Activated CD4-positive, alpha-beta T cell treated with anti-CD3 and anti-CD28 coated beads, Interleukin-2, amount 10 ng/mL, durations not matched to agents 24 days and 14 days (primary cell): ENCODE measurements around the gene VPS33B. TPM values are rescaled to one million over a fixed set of nuclear protein-coding genes. Genes with fewer than 3 reads are reported as not detected.
"Not testable (repeated sequence)": the region's sequence is repeated elsewhere in the genome, so short reads cannot be mapped to it uniquely, and the experiment has no call there.

ENCODE experiments used
- DNase-seq: peaks from one replicate; pipeline ENCODE4 v3.0.0; 2022
- H3K27ac Mint-ChIP-seq: one replicate; pipeline ENCODE4 v1.8.0; 2022; ENCODE audit warnings: mild to moderate bottlenecking, mixed read lengths
- H3K27me3 Mint-ChIP-seq: one replicate; pipeline ENCODE4 v1.8.0; 2022; ENCODE audit warnings: mixed read lengths
- H3K36me3 Mint-ChIP-seq: one replicate; pipeline ENCODE4 v1.8.0; 2022; ENCODE audit warnings: low read depth, mild to moderate bottlenecking, mixed read lengths
- H3K4me1 Mint-ChIP-seq: one replicate; pipeline ENCODE4 v1.8.0; 2021; ENCODE audit warnings: mixed read lengths
- H3K4me3 Mint-ChIP-seq: one replicate; pipeline ENCODE4 v1.8.0; 2022; ENCODE audit warnings: mild to moderate bottlenecking, moderate library complexity, mixed read lengths
- H3K9me3 Mint-ChIP-seq: one replicate; pipeline ENCODE4 v1.8.0; 2021; ENCODE audit warnings: mixed read lengths
- intact Hi-C: fragments of 100-400 bp; cut with micrococcal nuclease; formaldehyde crosslinking; loops from one replicate; pipeline ENCODE4 v1.15.1; 2023
- total RNA-seq: library from RNA; stranded (reverse); gene quantifications from 2 replicates; pipeline ENCODE4 v1.2.3, GENCODE V29; 2022

The VPS33B gene
- total RNA-seq, 1 donor from 2014 or later = 19.5 TPM

GRCh38 chr15:91047545-91048199, 25.3 kb upstream of the VPS33B start:
- intact Hi-C loops = no loop called here
- Mint-ChIP-seq H3K4me1 (peaks cover 24% of the 10 kb centered on the region), H3K36me3 (no peaks in the 10 kb centered on the region), H3K4me3 (peak overlapping the region; percentile 20), H3K9me3 (no peaks in the 10 kb centered on the region), H3K27ac (no peak overlapping the region), H3K27me3 (peaks cover 23% of the 10 kb centered on the region)
- no peak for DNase-seq

- H3K27ac Mint-ChIP-seq, H3K9me3 Mint-ChIP-seq, H3K36me3 Mint-ChIP-seq, intact Hi-C loops, H3K4me3 Mint-ChIP-seq, DNase-seq: not testable (repeated sequence)
- Mint-ChIP-seq H3K4me1 (peaks cover 24% of the 10 kb centered on the region), H3K27me3 (peaks cover 14% of the 10 kb centered on the region)
These were observed 23.7 kb upstream of the VPS33B start for GRCh38 chr15:91046056-91046455.

GRCh38 chr15:91045065-91045464, 22.7 kb upstream of the VPS33B start:
- H3K9me3 Mint-ChIP-seq = no peaks in the 10 kb centered on the region
- peaks cover 12% of the 10 kb centered on the region for H3K27me3 Mint-ChIP-seq
- intact Hi-C loops = no loop called here
- H3K4me1 Mint-ChIP-seq = peaks cover 24% of the 10 kb centered on the region
- DNase-seq = no peak
- no peak overlapping the region for H3K4me3 Mint-ChIP-seq
- no peaks in the 10 kb centered on the region for H3K36me3 Mint-ChIP-seq
- no peak overlapping the region for H3K27ac Mint-ChIP-seq

GRCh38 chr15:91043202-91043874, 20.9 kb upstream of the VPS33B start:
- H3K27me3 Mint-ChIP-seq = peaks cover 5% of the 10 kb centered on the region
- no peak overlapping the region for H3K27ac Mint-ChIP-seq
- intact Hi-C loops = no loop called here
- H3K9me3 Mint-ChIP-seq = no peaks in the 10 kb centered on the region
- H3K4me3 Mint-ChIP-seq = no peak overlapping the region
- DNase-seq = no peak
- peaks cover 16% of the 10 kb centered on the region for H3K4me1 Mint-ChIP-seq
- H3K36me3 Mint-ChIP-seq = no peaks in the 10 kb centered on the region

GRCh38 chr15:91040856-91041255, 18.5 kb upstream of the VPS33B start:
- H3K4me1 Mint-ChIP-seq = peaks cover 6% of the 10 kb centered on the region
- DNase-seq = no peak
- no peaks in the 10 kb centered on the region for H3K36me3 Mint-ChIP-seq
- H3K4me3 Mint-ChIP-seq = no peak overlapping the region
- H3K27me3 Mint-ChIP-seq = peaks cover 18% of the 10 kb centered on the region
- intact Hi-C loops = no loop called here
- H3K9me3 Mint-ChIP-seq = no peaks in the 10 kb centered on the region
- H3K27ac Mint-ChIP-seq = no peak overlapping the region

GRCh38 chr15:91039996-91040395, 17.6 kb upstream of the VPS33B start:
- intact Hi-C loops = no loop called here
- Mint-ChIP-seq H3K4me1 (peaks cover 2% of the 10 kb centered on the region), H3K36me3 (no peaks in the 10 kb centered on the region), H3K4me3 (no peak overlapping the region), H3K27ac (no peak overlapping the region), H3K9me3 (no peaks in the 10 kb centered on the region), H3K27me3 (peaks cover 18% of the 10 kb centered on the region)
- no peak for DNase-seq

GRCh38 chr15:91032919-91033803, 10.8 kb upstream of the VPS33B start:
- Mint-ChIP-seq H3K4me1 (peaks cover 10% of the 10 kb centered on the region), H3K27me3 (peaks cover 14% of the 10 kb centered on the region), H3K9me3 (no peaks in the 10 kb centered on the region), H3K27ac (no peak overlapping the region), H3K36me3 (no peaks in the 10 kb centered on the region), H3K4me3 (no peak overlapping the region)
- peak; percentile 90 for DNase-seq
- intact Hi-C loops = no loop called here

- H3K4me1 Mint-ChIP-seq = peaks cover 10% of the 10 kb centered on the region
- no peaks in the 10 kb centered on the region for H3K36me3 Mint-ChIP-seq
- peaks cover 9% of the 10 kb centered on the region for H3K27me3 Mint-ChIP-seq
- intact Hi-C loops = no loop called here
- no peaks in the 10 kb centered on the region for H3K9me3 Mint-ChIP-seq
- no peak for DNase-seq
- H3K4me3 Mint-ChIP-seq = no peak overlapping the region
- H3K27ac Mint-ChIP-seq = no peak overlapping the region
These were observed 9.4 kb upstream of the VPS33B start for GRCh38 chr15:91031796-91032195.

- intact Hi-C loops = no loop called here
- H3K27me3 Mint-ChIP-seq = no peaks in the 10 kb centered on the region
- H3K9me3 Mint-ChIP-seq = no peaks in the 10 kb centered on the region
- H3K4me1 Mint-ChIP-seq = peaks cover 11% of the 10 kb centered on the region
- H3K36me3 Mint-ChIP-seq = no peaks in the 10 kb centered on the region
- H3K4me3 Mint-ChIP-seq = no peak overlapping the region
- no peak for DNase-seq
- no peak overlapping the region for H3K27ac Mint-ChIP-seq
These were observed 5.3 kb upstream of the VPS33B start for GRCh38 chr15:91027677-91028076.

GRCh38 chr15:91023720-91024119, 1.3 kb upstream of the VPS33B start:
- DNase-seq = no peak
- H3K4me3 Mint-ChIP-seq = no peak overlapping the region
- H3K27me3 Mint-ChIP-seq = no peaks in the 10 kb centered on the region
- no peak overlapping the region for H3K27ac Mint-ChIP-seq
- H3K4me1 Mint-ChIP-seq = peaks cover 24% of the 10 kb centered on the region
- no peaks in the 10 kb centered on the region for H3K9me3 Mint-ChIP-seq
- intact Hi-C loops = no loop called here
- peaks cover 1% of the 10 kb centered on the region for H3K36me3 Mint-ChIP-seq

- H3K36me3 Mint-ChIP-seq = peaks cover 6% of the 10 kb centered on the region
- intact Hi-C loops = loop anchor here (1.0 kb wide), 2 partner anchors 28 to 68 kb away; partner anchors contain the start of genes PRC1 and RCCD1
- H3K27ac Mint-ChIP-seq = peak overlapping the region; percentile 77
- H3K4me1 Mint-ChIP-seq = peaks cover 31% of the 10 kb centered on the region
- no peaks in the 10 kb centered on the region for H3K27me3 Mint-ChIP-seq
- H3K9me3 Mint-ChIP-seq = no peaks in the 10 kb centered on the region
- DNase-seq = no peak
- H3K4me3 Mint-ChIP-seq = peak overlapping the region; percentile 88
These were observed 387 bp upstream of the VPS33B start for GRCh38 chr15:91022832-91023129.

- no peak for DNase-seq
- H3K27ac Mint-ChIP-seq = peak overlapping the region; percentile 77
- H3K27me3 Mint-ChIP-seq = no peaks in the 10 kb centered on the region
- H3K4me1 Mint-ChIP-seq = peaks cover 36% of the 10 kb centered on the region
- peak overlapping the region; percentile 88 for H3K4me3 Mint-ChIP-seq
- peaks cover 11% of the 10 kb centered on the region for H3K36me3 Mint-ChIP-seq
- intact Hi-C loops = loop anchor here (1.0 kb wide), 2 partner anchors 27 to 67 kb away; partner anchors contain the start of genes PRC1 and RCCD1
- H3K9me3 Mint-ChIP-seq = no peaks in the 10 kb centered on the region
These were observed 799 bp downstream of the VPS33B start for GRCh38 chr15:91021516-91022074.

- no peak overlapping the region for H3K4me3 Mint-ChIP-seq
- peak overlapping the region; percentile 56 for H3K27ac Mint-ChIP-seq
- DNase-seq = no peak
- intact Hi-C loops = loop anchor here (1.0 kb wide), 1 partner anchor 59 kb away; no protein-coding TSS in a partner anchor
- no peaks in the 10 kb centered on the region for H3K27me3 Mint-ChIP-seq
- H3K36me3 Mint-ChIP-seq = peaks cover 27% of the 10 kb centered on the region
- no peaks in the 10 kb centered on the region for H3K9me3 Mint-ChIP-seq
- H3K4me1 Mint-ChIP-seq = peaks cover 38% of the 10 kb centered on the region
These were observed 4.2 kb downstream of the VPS33B start for GRCh38 chr15:91018158-91018557.
